HCT116 (cell line): ENCODE results near the gene HCN1.

Experiments
- CBX3 ChIP-seq: IDR thresholded peaks from 2 replicates; pipeline ENCODE4 v1.6.1; 2012; ENCODE audit warnings: low read depth
- CTCF ChIP-seq, 3 experiments: fragments of 200-600 bp in 1 of 3; sonication (generic) in 1 of 3; IDR thresholded peaks in 2 of 3; conservative IDR thresholded peaks in 1 of 3; 2 replicates each; pipeline ENCODE4 v1.5.1; 2012 to 2017; ENCODE audit warnings: low read depth in 2 of 3, low read length in 2 of 3, antibody characterized with exemption in 1 of 3, borderline replicate concordance in 1 of 3, control low read depth in 1 of 3, mild to moderate bottlenecking in 1 of 3, mixed read lengths in 1 of 3, mixed run types in 1 of 3, moderate library complexity in 1 of 3; ENCODE audit not compliant: insufficient read depth in 1 of 3
- EZH2 ChIP-seq: fragments of 200-600 bp; sonication (generic); IDR thresholded peaks from 2 replicates; pipeline ENCODE4 v1.6.1; 2017; ENCODE audit warnings: antibody characterized with exemption, mixed run types
- EZH2phosphoT487 ChIP-seq: fragments of 200-600 bp; IDR thresholded peaks from 2 replicates; pipeline ENCODE4 v1.6.1; 2018; ENCODE audit warnings: antibody characterized with exemption, borderline replicate concordance
- POLR2A ChIP-seq: IDR thresholded peaks from 2 replicates; pipeline ENCODE4 v1.7.0; 2011; ENCODE audit warnings: borderline replicate concordance; ENCODE audit not compliant: insufficient read depth, insufficient read length; ENCODE audit errors: extremely low read depth
- POLR2AphosphoS5 ChIP-seq: IDR thresholded peaks from 2 replicates; pipeline ENCODE4 v1.6.1; 2011; ENCODE audit warnings: mild to moderate bottlenecking, low read depth, low read length, moderate library complexity
- RAD21 ChIP-seq: IDR thresholded peaks from 2 replicates; pipeline ENCODE4 v1.6.1; 2012; ENCODE audit warnings: low read depth, mild to moderate bottlenecking
- ZNF274 ChIP-seq: fragments of 200-500 bp; sonication (Bioruptor generic); IDR thresholded peaks from 2 replicates; pipeline ENCODE4 v1.6.1; 2014; ENCODE audit warnings: mild to moderate bottlenecking, low read depth, low read length, inconsistent platforms
- TF ChIP-seq, protein P1 (sequence below): IDR thresholded peaks from 2 replicates; pipeline ENCODE4 v1.6.1; 2012

- TF ChIP-seq POLR2A (no peak), POLR2AphosphoS5 (no peak), RAD21 (no peak), EZH2 (no peak), CTCF (IDR thresholded peaks at IDR 0.05 in 2 of 3, conservative IDR thresholded peaks at IDR 0.05 in 1 of 3; ENCODE audit: borderline replicate concordance in 1 of 3, insufficient read depth in 1 of 3, low read depth in 2 of 3, low read length in 2 of 3) (no peak), ZNF274 (no peak), EZH2phosphoT487 (no peak), CBX3 (no peak)
- TF ChIP-seq, protein P1, sequence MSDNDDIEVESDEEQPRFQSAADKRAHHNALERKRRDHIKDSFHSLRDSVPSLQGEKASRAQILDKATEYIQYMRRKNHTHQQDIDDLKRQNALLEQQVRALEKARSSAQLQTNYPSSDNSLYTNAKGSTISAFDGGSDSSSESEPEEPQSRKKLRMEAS: no peak
These were observed 340.8 kb downstream of the HCN1 start for GRCh38 chr5:45355189-45355992.
